Liver (tissue), 9 donors: ENCODE data around the gene C1R. TPM values are rescaled to one million over a fixed set of nuclear protein-coding genes. Genes with fewer than 3 reads are reported as not detected.

ENCODE experiments used
- DNase-seq: peaks from one replicate; pipeline ENCODE4 v3.0.0-alpha.2; 2017; ENCODE audit warnings: low spot score
- H3K27ac ChIP-seq, 2 donors: one replicate each; pipeline ENCODE4 v1.7.0; 2013; ENCODE audit warnings: inconsistent platforms in 2 of 2, low read length in 2 of 2, control low read depth in 1 of 2, low read depth in 1 of 2, mild to moderate bottlenecking in 1 of 2
- H3K27me3 ChIP-seq, 4 donors: one replicate each; pipeline versions ENCODE4 v1.6.1 to v1.7.0; 2013; ENCODE audit warnings: low read length in 3 of 4, inconsistent platforms in 1 of 4, mild to moderate bottlenecking in 1 of 4, moderate library complexity in 1 of 4; ENCODE audit not compliant: control insufficient read depth in 4 of 4, insufficient read depth in 4 of 4
- H3K36me3 ChIP-seq, 4 donors: one replicate each; pipeline versions ENCODE4 v1.6.1 to v1.7.0; 2013; ENCODE audit warnings: low read length in 3 of 4, mild to moderate bottlenecking in 3 of 4, low read depth in 1 of 4, moderate library complexity in 1 of 4; ENCODE audit not compliant: control insufficient read depth in 4 of 4, insufficient read depth in 3 of 4
- H3K4me1 ChIP-seq, 4 donors: one replicate each; pipeline versions ENCODE4 v1.6.1 to v1.7.0; 2013; ENCODE audit warnings: low read length in 3 of 4, mild to moderate bottlenecking in 3 of 4, moderate library complexity in 1 of 4; ENCODE audit not compliant: control insufficient read depth in 4 of 4, insufficient read depth in 4 of 4
- H3K4me3 ChIP-seq, 3 donors: one replicate each; pipeline versions ENCODE4 v1.6.1 to v1.7.0; 2013; ENCODE audit warnings: low read length in 3 of 3, control low read depth in 1 of 3, low read depth in 1 of 3, mild to moderate bottlenecking in 1 of 3
- H3K9ac ChIP-seq, 2 donors: one replicate each; pipeline ENCODE4 v1.7.0; 2013; ENCODE audit warnings: low read length in 2 of 2, mild to moderate bottlenecking in 2 of 2, moderate library complexity in 2 of 2, control low read depth in 1 of 2, low read depth in 1 of 2
- H3K9me3 ChIP-seq, 4 donors: one replicate each; pipeline versions ENCODE4 v1.6.1 to v1.7.0; 2013; ENCODE audit warnings: low read length in 3 of 4; ENCODE audit not compliant: control insufficient read depth in 4 of 4
- ATF3 ChIP-seq: IDR thresholded peaks from 2 replicates; pipeline ENCODE4 v1.6.1; 2016; ENCODE audit warnings: antibody characterized with exemption
- CTCF ChIP-seq: fragments of 150-350 bp; IDR thresholded peaks from 2 replicates; pipeline ENCODE4 v1.5.1; 2017; ENCODE audit warnings: improper control_type of control experiment, low read depth, low read length; ENCODE audit not compliant: missing input control
- EGR1 ChIP-seq, 2 donors: IDR thresholded peaks; 2 replicates each; pipeline ENCODE4 v1.6.1; 2016 to 2018; ENCODE audit warnings: antibody characterized with exemption in 2 of 2, low read depth in 2 of 2
- FOXA1 ChIP-seq: IDR thresholded peaks from 2 replicates; pipeline ENCODE4 v1.6.1; 2016; ENCODE audit warnings: antibody characterized with exemption
- FOXA2 ChIP-seq: IDR thresholded peaks from 2 replicates; pipeline ENCODE4 v1.6.1; 2016; ENCODE audit warnings: antibody characterized with exemption
- GABPA ChIP-seq, 2 donors: IDR thresholded peaks in 1 of 2; conservative IDR thresholded peaks in 1 of 2; 2 replicates each; pipeline ENCODE4 v1.6.1; 2016; ENCODE audit warnings: antibody characterized with exemption in 2 of 2, mild to moderate bottlenecking in 1 of 2, moderate library complexity in 1 of 2
- HNF4A ChIP-seq, 2 donors: conservative IDR thresholded peaks; 2 replicates each; pipeline ENCODE4 v1.6.1; 2016; ENCODE audit warnings: antibody characterized with exemption in 2 of 2, mild to moderate bottlenecking in 2 of 2
- HNF4G ChIP-seq: IDR thresholded peaks from 2 replicates; pipeline ENCODE4 v1.6.1; 2016; ENCODE audit warnings: antibody characterized with exemption
- JUND ChIP-seq, 2 donors: IDR thresholded peaks; 2 replicates each; pipeline ENCODE4 v1.6.1; 2016; ENCODE audit warnings: antibody characterized with exemption in 2 of 2
- MAX ChIP-seq: IDR thresholded peaks from 2 replicates; pipeline ENCODE4 v1.6.1; 2016; ENCODE audit warnings: antibody characterized with exemption
- NR2F2 ChIP-seq: IDR thresholded peaks from 2 replicates; pipeline ENCODE4 v1.6.1; 2016; ENCODE audit warnings: antibody characterized with exemption
- RAD21 ChIP-seq, 2 donors: IDR thresholded peaks; 2 replicates each; pipeline ENCODE4 v1.6.1; 2016; ENCODE audit warnings: antibody characterized with exemption in 2 of 2, mild to moderate bottlenecking in 2 of 2
- REST ChIP-seq: IDR thresholded peaks from 2 replicates; pipeline ENCODE4 v1.6.1; 2016; ENCODE audit warnings: antibody characterized with exemption, mild to moderate bottlenecking
- RXRA ChIP-seq, 2 donors: IDR thresholded peaks; 2 replicates each; pipeline ENCODE4 v1.6.1; 2017 to 2018; ENCODE audit warnings: antibody characterized with exemption in 2 of 2, mild to moderate bottlenecking in 1 of 2
- SP1 ChIP-seq: IDR thresholded peaks from 2 replicates; pipeline ENCODE4 v1.6.1; 2018; ENCODE audit warnings: antibody characterized with exemption, mild to moderate bottlenecking
- TAF1 ChIP-seq: conservative IDR thresholded peaks from 2 replicates; pipeline ENCODE4 v1.6.1; 2016; ENCODE audit warnings: antibody characterized with exemption, mild to moderate bottlenecking
- YY1 ChIP-seq: IDR thresholded peaks from 2 replicates; pipeline ENCODE4 v1.6.1; 2016; ENCODE audit warnings: antibody characterized with exemption, mild to moderate bottlenecking
- ZBTB33 ChIP-seq: IDR thresholded peaks from 2 replicates; pipeline ENCODE4 v1.6.1; 2016; ENCODE audit warnings: antibody characterized with exemption
- whole genome bisulfite sequencing: extraction: QIAGEN DNeasy Blood & Tissue Kit; methylation state at CpG from one replicate; pipeline ENCODE4 v1.1.7; 2013; 5-methylcytosine and 5-hydroxymethylcytosine counted together
- polyA plus RNA-seq, 2 donors: library from polyadenylated mRNA; stranded (reverse) in 1 of 2; unstranded in 1 of 2; fragments of 200-250 nt in 1 of 2; fragments of >200 nt in 1 of 2; fragmentation: Nextera tagmentation in 1 of 2; extraction: Ambion mirVana in 1 of 2; gene quantifications; one replicate each; pipeline versions ENCODE4 v1.2.1 to v1.2.3, GENCODE V29; 2013 to 2015
- total RNA-seq, 2 donors: library from RNA; depleted of rRNA; stranded (reverse); fragments of >200 nt; gene quantifications; one replicate each; pipeline ENCODE4 v1.2.3, GENCODE V29; 2014
- donor health status: healthy.
- donor health status: healthy.
- donor health status: healthy.
- donor health status: healthy.
- donor health status: healthy.

Gene C1R
- total and polyA plus RNA-seq, 4 donors, result 211 to 1,822 (median 1,153) TPM

- H3K4me1 ChIP-seq, result peaks cover 24 to 95% (median 87%) of the 10 kb centered on the region in 4 donors
- H3K9me3 ChIP-seq, result no peaks in the 10 kb centered on the region
- DNase-seq, result no peak
- no peaks in the 10 kb centered on the region for H3K27me3 ChIP-seq
- no peak overlapping the region for H3K9ac ChIP-seq
- peaks cover 12 to 65% (median 41%) of the 10 kb centered on the region in 4 donors for H3K36me3 ChIP-seq
- WGBS, result 47% methylated on average over 11 of the region's 11 CpGs
- no peak for TF ChIP-seq FOXA2
- no peak for TF ChIP-seq YY1
- TF ChIP-seq TAF1, result no peak
- no peak for TF ChIP-seq NR2F2
- TF ChIP-seq EGR1 (IDR thresholded peaks at IDR 0.05; ENCODE audit: low read depth in 2 of 2), result no peak
- TF ChIP-seq ZBTB33, result no peak
- TF ChIP-seq GABPA (IDR thresholded peaks at IDR 0.05 in 1 of 2, conservative IDR thresholded peaks at IDR 0.05 in 1 of 2), result no peak
- TF ChIP-seq SP1, result peak; percentile 21
- TF ChIP-seq RAD21 (IDR thresholded peaks at IDR 0.05), result peak in 1 of 2 donors; percentile 6
- TF ChIP-seq HNF4A (conservative IDR thresholded peaks at IDR 0.05), result peak; percentile 59 to 64
- no peak for TF ChIP-seq REST
- TF ChIP-seq FOXA1, result no peak
- TF ChIP-seq HNF4G, result peak; percentile 25
- no peak for TF ChIP-seq ATF3
- no peak for TF ChIP-seq MAX
- TF ChIP-seq RXRA (IDR thresholded peaks at IDR 0.05), result peak in 1 of 2 donors; percentile 39
- TF ChIP-seq JUND (IDR thresholded peaks at IDR 0.05), result peak in 1 of 2 donors; percentile 20
- TF ChIP-seq CTCF, result no peak
- H3K27ac ChIP-seq, result peak overlapping the region; percentile 13 to 53
- H3K4me3 ChIP-seq, result no peak overlapping the region
These were observed 23.8 kb downstream of the C1R start for GRCh38 chr12:7068240-7068993.
